Pancreas (tissue), 10 donors: ENCODE measurements around the gene BZW1. TPM values are rescaled to one million over a fixed set of nuclear protein-coding genes. Genes with fewer than 3 reads are reported as not detected.

Experiments
- ATAC-seq, 4 donors: fragments of 200-7000 bp; cut with Tn5 transposase; one replicate each; pipeline versions ENCODE4 v1.8.0 to v1.9.1; 2020; ENCODE audit warnings: mild to moderate bottlenecking in 4 of 4, moderate library complexity in 4 of 4
- DNase-seq, 6 donors: peaks; one replicate each; pipeline ENCODE4 v3.0.0-alpha.2; 2020
- FAIRE-seq: peaks from 2 replicates; lab custom pipeline; 2012; peaks lifted over from hg19 to GRCh38; lab: Jason Lieb, UNC
- H3K27ac ChIP-seq, 4 donors: fragments of 200-600 bp; sonication (generic); 1 replicate in 3 of 4; 2 replicates in 1 of 4; pipeline versions ENCODE4 v1.5.0 to v1.8.0; 2020
- H3K27me3 ChIP-seq, 4 donors: fragments of 200-600 bp; one replicate each; pipeline ENCODE4 v1.8.0; 2021
- H3K36me3 ChIP-seq, 3 donors: fragments of 200-600 bp; sonication (generic) in 1 of 3; one replicate each; pipeline versions ENCODE4 v1.5.0 to v1.8.0; 2020 to 2021
- H3K4me1 ChIP-seq, 3 donors: fragments of 200-600 bp; one replicate each; pipeline ENCODE4 v1.8.0; 2021
- H3K4me3 ChIP-seq, 4 donors: fragments of 200-600 bp; sonication (generic) in 2 of 4; one replicate each; pipeline versions ENCODE4 v1.5.0 to v1.8.0; 2020 to 2021
- H3K9me3 ChIP-seq, 4 donors: fragments of 200-600 bp; one replicate each; pipeline ENCODE4 v1.8.0; 2021
- CTCF ChIP-seq, 4 donors: fragments of 200-600 bp; sonication (generic) in 3 of 4; IDR thresholded peaks; one replicate each; pipeline versions ENCODE4 v1.5.0 to v1.8.0; 2021; ENCODE audit warnings: antibody characterized with exemption in 4 of 4
- WGBS, 2 donors: extraction: QIAGEN DNeasy Blood & Tissue Kit; methylation state at CpG; one replicate each; pipeline ENCODE4 v1.1.7; 2013; 5-methylcytosine and 5-hydroxymethylcytosine counted together
- intact Hi-C, 3 donors: fragments of 100-400 bp; cut with DNase I; formaldehyde crosslinking; loops; one replicate each; pipeline versions ENCODE4 v1.11.1 to v1.14.2; 2022
- polyA plus RNA-seq, 2 donors: library from polyadenylated mRNA; stranded (reverse); fragments of 200-250 nt; gene quantifications; one replicate each; pipeline ENCODE4 v1.2.3, GENCODE V29; 2013
- total RNA-seq, 6 donors: library from RNA; stranded (reverse); fragmentation: NEBNext Ultra II Directional in 4 of 6; extraction: Animal tissue kit (Norgen Biotek cat#: 25700) in 4 of 6; gene quantifications; one replicate each; pipeline versions ENCODE4 v1.2.1 to v1.2.4, GENCODE V29; 2021 to 2023
- donor health status: healthy with polysubstance abuse.
- donor health status: DM: no; HTN: no; CAD: no; lungs with moderate emphysema.
- donor health status: DM: no; HTN: no; CAD: no.
- donor health status: control.
- donor health status: control.
- donor health status: Bipolar disorder and iron deficiency.
- donor health status: DM: yes; HTN: yes; CAD: no.
- donor health status: DM: no; HTN: no; CAD: no.
- donor health status: DM: no; HTN: no; CAD: no.
- donor health status: DM: yes; HTN: yes; CAD: no.

BZW1 gene
- 10 to 100 TPM; 35.6 to 85.7 (median 60.1) TPM for total RNA-seq
- 10 to 100 TPM in 1 of 2 donors, 1 to 10 TPM in 1; 9.7 to 33.3 TPM for polyA plus RNA-seq

- ATAC-seq (peak; percentile 91 to 94 (median 92)), FAIRE-seq (no peak), DNase-seq (peak; percentile 95 to 98 (median 96))
- intact Hi-C loops: loop anchor here in 1 of 3 donors (5.0 kb wide), 1 partner anchor 99 kb away; no protein-coding TSS in a partner anchor
- whole genome bisulfite sequencing, 2 donors: 0 to 1% methylated on average over 56 to 75 of the region's 75 CpGs
- H3K4me3 ChIP-seq: peak within 1 kb of the TSS; percentile 65 to 99 (median 98)
- H3K9me3 ChIP-seq: no peaks in the 10 kb centered on the region
- peaks cover 10 to 22% (median 19%) of the 10 kb centered on the region in 3 donors for H3K4me1 ChIP-seq
- H3K27me3 ChIP-seq: no peaks in the 10 kb centered on the region
- TF ChIP-seq CTCF (IDR thresholded peaks at IDR 0.05): no peak
- peak within 1 kb of the TSS; percentile 96 to 99 (median 98) for H3K27ac ChIP-seq
- peaks cover 0 to 27% (median 0%) of the 10 kb centered on the region in 3 donors for H3K36me3 ChIP-seq
These were observed at the start of gene BZW1 for GRCh38 chr2:200811333-200812121. Gene BZW1, plus strand, starts transcription at chr2:200811910. Its CDS starts 1,308 bp downstream, at chr2:200813218.

GRCh38 chr2:200762127-200762526, 49.6 kb upstream of the BZW1 start:
- WGBS, 2 donors: 77 to 87% methylated on average over 4 of the region's 4 CpGs
- FAIRE-seq: no peak
- no peak overlapping the region for H3K4me3 ChIP-seq

GRCh38 chr2:200763422-200763821, 48.3 kb upstream of the BZW1 start:
- H3K36me3 ChIP-seq: no peaks in the 10 kb centered on the region
- no peaks in the 10 kb centered on the region for H3K4me1 ChIP-seq
- no peak for FAIRE-seq
- no peak overlapping the region for H3K4me3 ChIP-seq
- no peak for TF ChIP-seq CTCF (IDR thresholded peaks at IDR 0.05)
- no peak for DNase-seq
- peaks cover 0 to 4% (median 0%) of the 10 kb centered on the region in 4 donors for H3K27me3 ChIP-seq
- no peaks in the 10 kb centered on the region for H3K9me3 ChIP-seq
- 65 to 71% methylated on average over 4 of the region's 4 CpGs for WGBS, 2 donors
- no peak overlapping the region for H3K27ac ChIP-seq
- intact Hi-C loops: no loop called here
- ATAC-seq: no peak

More at GRCh38 chr2:200762127-200762526, 49.6 kb upstream of the BZW1 start:
- Histone ChIP-seq H3K4me1 (no peaks in the 10 kb centered on the region), H3K27ac (no peak overlapping the region), H3K9me3 (no peaks in the 10 kb centered on the region), H3K27me3 (peaks cover 0 to 4% (median 0%) of the 10 kb centered on the region in 4 donors), H3K36me3 (no peaks in the 10 kb centered on the region)
- no peak for TF ChIP-seq CTCF (IDR thresholded peaks at IDR 0.05)
- DNase-seq (no peak), ATAC-seq (no peak)
- intact Hi-C loops: no loop called here

- FAIRE-seq: no peak
- 80% methylated on average over 2 of the region's 2 CpGs for WGBS, 2 donors
These were observed 46.4 kb upstream of the BZW1 start for GRCh38 chr2:200765139-200765951.

More at GRCh38 chr2:200765139-200765951, 46.4 kb upstream of the BZW1 start:
- intact Hi-C loops: no loop called here
- no peaks in the 10 kb centered on the region for H3K9me3 ChIP-seq
- no peaks in the 10 kb centered on the region for H3K36me3 ChIP-seq
- no peak for TF ChIP-seq CTCF (IDR thresholded peaks at IDR 0.05)
- no peaks in the 10 kb centered on the region for H3K27me3 ChIP-seq
- ATAC-seq (peak in 3 of 4 donors; percentile 39 to 56 (median 47)), DNase-seq (no peak)
- H3K4me3 ChIP-seq: no peak overlapping the region
- no peaks in the 10 kb centered on the region for H3K4me1 ChIP-seq
- no peak overlapping the region for H3K27ac ChIP-seq
